IPS-20b (cell line): ENCODE results near the gene SNTG2.
"Not testable (repeated sequence)": the region's sequence is repeated elsewhere in the genome, so short reads cannot be mapped to it uniquely, and the experiment has no call there.

Source experiments
- H3K27ac ChIP-seq: one replicate; pipeline ENCODE4 v1.5.1; 2013; ENCODE audit warnings: low read length
- H3K27me3 ChIP-seq: 2 replicates; pipeline ENCODE4 v1.6.1; 2013; ENCODE audit warnings: mild to moderate bottlenecking, low read length, inconsistent platforms; ENCODE audit not compliant: insufficient read depth
- H3K36me3 ChIP-seq: 2 replicates; pipeline ENCODE4 v1.6.1; 2013; ENCODE audit warnings: low read depth, mild to moderate bottlenecking, inconsistent platforms, low read length, moderate library complexity; ENCODE audit not compliant: insufficient read depth
- H3K4me1 ChIP-seq: 2 replicates; pipeline ENCODE4 v1.6.1; 2013; ENCODE audit warnings: mild to moderate bottlenecking, control low read depth, inconsistent platforms, low read length, moderate library complexity; ENCODE audit not compliant: insufficient read depth
- H3K4me3 ChIP-seq: 2 replicates; pipeline ENCODE4 v1.5.1; 2013; ENCODE audit warnings: mild to moderate bottlenecking, low read length, inconsistent platforms
- H3K9ac ChIP-seq: 2 replicates; pipeline ENCODE4 v1.6.1; 2013; ENCODE audit warnings: low read depth, mild to moderate bottlenecking, inconsistent platforms, low read length, moderate library complexity
- H3K9me3 ChIP-seq: 2 replicates; pipeline ENCODE4 v1.6.1; 2013; ENCODE audit warnings: mild to moderate bottlenecking, low read depth, low read length, inconsistent platforms; ENCODE audit not compliant: insufficient read depth

The SNTG2 gene

GRCh38 chr2:1115843-1116539 lies 165.3 kb downstream of the SNTG2 start:
- Histone ChIP-seq H3K4me3 (no peak overlapping the region), H3K9me3 (peaks cover 32% of the 10 kb centered on the region)

GRCh38 chr2:1117569-1117968 lies 166.9 kb downstream of the SNTG2 start:
- no peak overlapping the region for H3K4me3 ChIP-seq
- peaks cover 20% of the 10 kb centered on the region for H3K9me3 ChIP-seq

More at GRCh38 chr2:1115843-1116539, 165.3 kb downstream of the SNTG2 start:
- H3K27me3 ChIP-seq, result no peaks in the 10 kb centered on the region
- no peak overlapping the region for H3K9ac ChIP-seq
- no peak overlapping the region for H3K27ac ChIP-seq
- H3K36me3 ChIP-seq, result peaks cover 31% of the 10 kb centered on the region
- H3K4me1 ChIP-seq, result no peaks in the 10 kb centered on the region

GRCh38 chr2:1125217-1125616 lies 174.6 kb downstream of the SNTG2 start:
- no peak overlapping the region for H3K27ac ChIP-seq
- H3K9ac ChIP-seq, result no peak overlapping the region
- H3K27me3 ChIP-seq, result no peaks in the 10 kb centered on the region
- H3K36me3 ChIP-seq, result peaks cover 3% of the 10 kb centered on the region; the same call in 1 of the 2 replicates
- H3K4me1 ChIP-seq, result no peaks in the 10 kb centered on the region
- no peak overlapping the region for H3K4me3 ChIP-seq
- no peaks in the 10 kb centered on the region for H3K9me3 ChIP-seq

More at GRCh38 chr2:1117569-1117968, 166.9 kb downstream of the SNTG2 start:
- H3K27me3 ChIP-seq, result no peaks in the 10 kb centered on the region
- H3K36me3 ChIP-seq, result peaks cover 28% of the 10 kb centered on the region
- no peak overlapping the region for H3K9ac ChIP-seq
- H3K27ac ChIP-seq, result no peak overlapping the region
- no peaks in the 10 kb centered on the region for H3K4me1 ChIP-seq

GRCh38 chr2:1125633-1126370 lies 175.2 kb downstream of the SNTG2 start:
- Histone ChIP-seq H3K4me3 (no peak overlapping the region), H3K36me3 (peaks cover 3% of the 10 kb centered on the region; the same call in 1 of the 2 replicates), H3K27me3 (no peaks in the 10 kb centered on the region), H3K9me3 (no peaks in the 10 kb centered on the region), H3K4me1 (no peaks in the 10 kb centered on the region), H3K9ac (no peak overlapping the region), H3K27ac (no peak overlapping the region)

GRCh38 chr2:1129982-1130381 lies 179.3 kb downstream of the SNTG2 start:
- H3K27me3 ChIP-seq, result no peaks in the 10 kb centered on the region
- no peak overlapping the region for H3K27ac ChIP-seq
- no peak overlapping the region for H3K9ac ChIP-seq
- H3K4me1 ChIP-seq, result no peaks in the 10 kb centered on the region
- no peaks in the 10 kb centered on the region for H3K9me3 ChIP-seq
- no peak overlapping the region for H3K4me3 ChIP-seq
- H3K36me3 ChIP-seq, result peaks cover 3% of the 10 kb centered on the region; the same call in 1 of the 2 replicates

GRCh38 chr2:1130922-1131321 lies 180.3 kb downstream of the SNTG2 start:
- no peak overlapping the region for H3K4me3 ChIP-seq
- no peaks in the 10 kb centered on the region for H3K9me3 ChIP-seq
- H3K27ac ChIP-seq, result no peak overlapping the region
- H3K27me3 ChIP-seq, result no peaks in the 10 kb centered on the region
- no peaks in the 10 kb centered on the region for H3K4me1 ChIP-seq
- no peak overlapping the region for H3K9ac ChIP-seq
- H3K36me3 ChIP-seq, result peaks cover 3% of the 10 kb centered on the region; the same call in 1 of the 2 replicates

- H3K36me3 ChIP-seq, result peaks cover 3% of the 10 kb centered on the region; the same call in 1 of the 2 replicates
Measured at GRCh38 chr2:1132328-1132969, 181.8 kb downstream of the SNTG2 start.

GRCh38 chr2:1133896-1134295 lies 183.2 kb downstream of the SNTG2 start:
- H3K36me3 ChIP-seq, H3K9ac ChIP-seq, H3K4me3 ChIP-seq, H3K4me1 ChIP-seq, H3K9me3 ChIP-seq, H3K27ac ChIP-seq, H3K27me3 ChIP-seq: not testable (repeated sequence)

More at GRCh38 chr2:1132328-1132969, 181.8 kb downstream of the SNTG2 start:
- Histone ChIP-seq H3K27me3 (no peaks in the 10 kb centered on the region), H3K4me1 (no peaks in the 10 kb centered on the region), H3K27ac (no peak overlapping the region), H3K4me3 (no peak overlapping the region), H3K9me3 (no peaks in the 10 kb centered on the region), H3K9ac (no peak overlapping the region)

GRCh38 chr2:1134629-1135028 lies 184.0 kb downstream of the SNTG2 start:
- Histone ChIP-seq H3K27ac (no peak overlapping the region), H3K4me1 (no peaks in the 10 kb centered on the region), H3K27me3 (no peaks in the 10 kb centered on the region), H3K36me3 (0 out of 2 replicates have a peak, but pooled peaks cover 3% of the 10 kb centered on the region), H3K9me3 (no peaks in the 10 kb centered on the region), H3K4me3 (no peak overlapping the region), H3K9ac (no peak overlapping the region)

GRCh38 chr2:1136067-1136466 lies 185.4 kb downstream of the SNTG2 start:
- Histone ChIP-seq H3K27me3 (no peaks in the 10 kb centered on the region), H3K36me3 (0 out of 2 replicates have a peak, but pooled peaks cover 3% of the 10 kb centered on the region), H3K4me1 (no peaks in the 10 kb centered on the region), H3K4me3 (no peak overlapping the region), H3K9me3 (no peaks in the 10 kb centered on the region), H3K27ac (no peak overlapping the region), H3K9ac (no peak overlapping the region)

- Histone ChIP-seq H3K27me3 (no peaks in the 10 kb centered on the region), H3K36me3 (0 out of 2 replicates have a peak, but pooled peaks cover 3% of the 10 kb centered on the region), H3K9me3 (no peaks in the 10 kb centered on the region), H3K4me1 (no peaks in the 10 kb centered on the region), H3K9ac (no peak overlapping the region), H3K4me3 (no peak overlapping the region), H3K27ac (no peak overlapping the region)
Measured at GRCh38 chr2:1136846-1137245, 186.2 kb downstream of the SNTG2 start.
